H1 (cell line): ENCODE data around the gene PTPRD. TPM values are rescaled to one million over a fixed set of nuclear protein-coding genes. Genes with fewer than 3 reads are reported as not detected.

Experiments
- CTCF ChIA-PET: fragments of 300-600 bp; sonication (Branson Sonifier 250); formaldehyde crosslinking; loops from one replicate; lab custom pipeline; 2021; ENCODE audit not compliant: partially characterized antibody; lab: Charles Lee
- POLR2A ChIA-PET: fragments of 300-600 bp; sonication (Branson Sonifier 250); formaldehyde crosslinking; loops from one replicate; lab custom pipeline; 2021; ENCODE audit warnings: inconsistent platforms; ENCODE audit not compliant: partially characterized antibody; lab: Charles Lee
- DNase-seq, 2 experiments: peaks; one replicate each; pipeline versions ENCODE4 v3.0.0 to v3.0.0-alpha.2; 2010 to 2022; ENCODE audit warnings: low spot score in 2 of 2, low read depth in 1 of 2, mixed read lengths in 1 of 2
- FAIRE-seq: peaks from 2 replicates; lab custom pipeline; 2011; peaks lifted over from hg19 to GRCh38; lab: Jason Lieb, UNC
- H2AFZ ChIP-seq: 2 replicates; pipeline ENCODE4 v1.8.1; 2012; ENCODE audit warnings: low read length, inconsistent platforms
- H2AK5ac ChIP-seq: 2 replicates; pipeline ENCODE4 v1.6.1; 2013; ENCODE audit warnings: low read depth, low read length
- H2BK120ac ChIP-seq: replicated peaks from 2 replicates; pipeline ENCODE3; 2013; ENCODE audit warnings: low read depth, low read length, inconsistent platforms
- H2BK12ac ChIP-seq: 2 replicates; pipeline ENCODE4 v1.6.1; 2013; ENCODE audit warnings: low read depth, low read length
- H2BK15ac ChIP-seq: 2 replicates; pipeline ENCODE4 v1.6.1; 2013; ENCODE audit warnings: low read length
- H2BK20ac ChIP-seq: 2 replicates; pipeline ENCODE4 v1.6.1; 2013; ENCODE audit warnings: low read length
- H2BK5ac ChIP-seq: 2 replicates; pipeline ENCODE4 v1.6.1; 2013; ENCODE audit warnings: low read depth, low read length
- H3K14ac ChIP-seq: 2 replicates; pipeline ENCODE4 v1.6.1; 2013; ENCODE audit warnings: inconsistent platforms; ENCODE audit not compliant: insufficient read length
- H3K18ac ChIP-seq: 2 replicates; pipeline ENCODE4 v1.6.1; 2013; ENCODE audit warnings: low read length; ENCODE audit errors: extremely low read depth
- H3K23ac ChIP-seq: 2 replicates; pipeline ENCODE4 v1.6.1; 2013; ENCODE audit warnings: inconsistent platforms; ENCODE audit not compliant: insufficient read length
- H3K23me2 ChIP-seq: 2 replicates; pipeline ENCODE4 v1.6.1; 2013; ENCODE audit warnings: low read depth, low read length
- H3K27ac ChIP-seq: 2 replicates; pipeline ENCODE4 v1.6.1; 2011; ENCODE audit warnings: low read depth, low read length, inconsistent platforms
- H3K27me3 ChIP-seq, 4 experiments: replicated peaks in 1 of 4; 1 replicate in 1 of 4; 2 replicates in 3 of 4; pipeline versions ENCODE4 v1.6.1 to v1.8.1; 2011 to 2013; ENCODE audit warnings: low read length in 3 of 4, mild to moderate bottlenecking in 3 of 4, inconsistent platforms in 2 of 4, mixed read lengths in 2 of 4, moderate library complexity in 1 of 4; ENCODE audit not compliant: control insufficient read depth in 3 of 4, insufficient read depth in 3 of 4; ENCODE audit errors: extremely low read depth in 1 of 4
- H3K36me3 ChIP-seq, 4 experiments: 2 replicates each; pipeline versions ENCODE4 v1.6.1 to v1.8.1; 2011 to 2013; ENCODE audit warnings: mild to moderate bottlenecking in 4 of 4, low read length in 3 of 4, moderate library complexity in 2 of 4, control low read depth in 1 of 4, inconsistent platforms in 1 of 4; ENCODE audit not compliant: insufficient read depth in 4 of 4, control insufficient read depth in 2 of 4
- H3K4ac ChIP-seq: replicated peaks from 2 replicates; pipeline ENCODE3; 2013; ENCODE audit warnings: low read length, low read depth, mixed read lengths, inconsistent platforms; ENCODE audit not compliant: insufficient read length
- H3K4me1 ChIP-seq, 4 experiments: replicated peaks in 1 of 4; 1 replicate in 1 of 4; 2 replicates in 3 of 4; pipeline versions ENCODE4 v1.6.1 to v1.8.1; 2011 to 2013; ENCODE audit warnings: low read length in 3 of 4, inconsistent platforms in 2 of 4, mixed read lengths in 1 of 4; ENCODE audit not compliant: insufficient read depth in 4 of 4, control insufficient read depth in 3 of 4
- H3K4me2 ChIP-seq, 2 experiments: 2 replicates each; pipeline versions ENCODE4 v1.6.1 to v1.8.1; 2011 to 2013; ENCODE audit warnings: low read depth in 2 of 2, low read length in 2 of 2, control low read depth in 1 of 2, inconsistent platforms in 1 of 2, mild to moderate bottlenecking in 1 of 2; ENCODE audit not compliant: insufficient read depth in 1 of 2
- H3K4me3 ChIP-seq, 4 experiments: fragments of 200-600, 300-600 bp in 1 of 4; sonication (generic), shearing (Covaris generic), sonication (Bioruptor Twin) in 1 of 4; 2 replicates each; pipeline versions ENCODE4 v1.5.1 to v1.8.1; 2011 to 2016; ENCODE audit warnings: low read length in 4 of 4, low read depth in 3 of 4, control low read depth in 2 of 4, inconsistent platforms in 2 of 4, mild to moderate bottlenecking in 2 of 4, mixed read lengths in 1 of 4, moderate library complexity in 1 of 4; ENCODE audit not compliant: insufficient read depth in 2 of 4; ENCODE audit errors: extremely low read depth in 1 of 4
- H3K56ac ChIP-seq: replicated peaks from 2 replicates; pipeline ENCODE3; 2013; ENCODE audit warnings: low read depth, mild to moderate bottlenecking, mixed read lengths, low read length, inconsistent platforms; ENCODE audit not compliant: insufficient read length
- H3K79me1 ChIP-seq: 2 replicates; pipeline ENCODE4 v1.6.1; 2013; ENCODE audit warnings: low read depth, low read length, control low read depth
- H3K79me2 ChIP-seq, 2 experiments: 2 replicates each; pipeline versions ENCODE4 v1.6.1 to v1.8.1; 2012 to 2013; ENCODE audit warnings: low read length in 2 of 2, mild to moderate bottlenecking in 2 of 2, inconsistent platforms in 1 of 2; ENCODE audit not compliant: insufficient read depth in 2 of 2, control insufficient read depth in 1 of 2
- H3K9ac ChIP-seq, 4 experiments: replicated peaks in 1 of 4; 1 replicate in 1 of 4; 2 replicates in 3 of 4; pipeline versions ENCODE4 v1.6.1 to v1.8.1; 2011 to 2013; ENCODE audit warnings: low read depth in 3 of 4, low read length in 3 of 4, control low read depth in 2 of 4, mild to moderate bottlenecking in 2 of 4, moderate library complexity in 2 of 4, inconsistent platforms in 1 of 4; ENCODE audit errors: extremely low read depth in 1 of 4
- H3K9me3 ChIP-seq, 2 experiments: 2 replicates each; pipeline versions ENCODE4 v1.6.1 to v1.8.1; 2012 to 2013; ENCODE audit warnings: mild to moderate bottlenecking in 2 of 2, moderate library complexity in 2 of 2, control low read depth in 1 of 2, inconsistent platforms in 1 of 2, low read depth in 1 of 2, low read length in 1 of 2, mixed read lengths in 1 of 2; ENCODE audit not compliant: insufficient read depth in 2 of 2
- H4K20me1 ChIP-seq, 2 experiments: replicated peaks in 1 of 2; 2 replicates each; pipeline versions ENCODE3 to v1.8.1; 2011 to 2013; ENCODE audit warnings: inconsistent platforms in 2 of 2, low read length in 2 of 2, mild to moderate bottlenecking in 1 of 2; ENCODE audit not compliant: insufficient read depth in 2 of 2, control insufficient read depth in 1 of 2
- H4K5ac ChIP-seq: 2 replicates; pipeline ENCODE4 v1.6.1; 2013; ENCODE audit warnings: low read length, low read depth, mixed read lengths, inconsistent platforms; ENCODE audit not compliant: insufficient read length
- H4K8ac ChIP-seq: 2 replicates; pipeline ENCODE4 v1.8.0; 2013; ENCODE audit warnings: mild to moderate bottlenecking, moderate library complexity, low read length, inconsistent platforms; ENCODE audit not compliant: insufficient read depth; ENCODE audit errors: extremely low read depth
- H4K91ac ChIP-seq: replicated peaks from 2 replicates; pipeline ENCODE3; 2013; ENCODE audit warnings: low read length, mixed read lengths, inconsistent platforms; ENCODE audit not compliant: insufficient read length
- BACH1 ChIP-seq: IDR thresholded peaks from 2 replicates; pipeline ENCODE4 v1.6.1; 2012; ENCODE audit warnings: low read length, improper control_type of control experiment
- KDM1A ChIP-seq: fragments of 200-600, 300-600 bp; sonication (generic); IDR thresholded peaks from 2 replicates; pipeline ENCODE4 v1.7.1; 2016; ENCODE audit warnings: mild to moderate bottlenecking, low read length, borderline replicate concordance
- RAD21 ChIP-seq, 2 experiments: IDR thresholded peaks in 1 of 2; conservative IDR thresholded peaks in 1 of 2; 2 replicates each; pipeline ENCODE4 v1.6.1; 2011; ENCODE audit warnings: low read depth in 2 of 2, low read length in 2 of 2, improper control_type of control experiment in 1 of 2, inconsistent platforms in 1 of 2, mild to moderate bottlenecking in 1 of 2, moderate library complexity in 1 of 2
- WGBS, 2 experiments: shearing (Covaris generic) in 1 of 2; methylation state at CpG; one replicate each; pipeline versions ENCODE4 v1.1.6 to v1.1.7; 2013 to 2015; ENCODE audit warnings: low lambda C conversion rate in 2 of 2, mixed read lengths in 2 of 2, inconsistent platforms in 1 of 2, low coverage in 1 of 2, missing lambda C conversion rate in 1 of 2; ENCODE audit not compliant: insufficient replicate concordance in 2 of 2, insufficient coverage in 1 of 2, insufficient read length in 1 of 2; ENCODE audit errors: extremely low coverage in 1 of 2, missing lambda C conversion rate in 1 of 2; 5-methylcytosine and 5-hydroxymethylcytosine counted together
- polyA plus RNA-seq, 7 experiments: library from polyadenylated mRNA; depleted of rRNA in 3 of 7; stranded (reverse) in 5 of 7; unstranded in 2 of 7; fragments of >200 nt in 5 of 7; fragments of 200-250 nt in 2 of 7; gene quantifications; 1 replicate in 5 of 7; 2 replicates in 1 of 7; 4 replicates in 1 of 7; pipeline versions ENCODE4 v1.2.1 to v1.2.3, GENCODE V29; 2011 to 2013; ENCODE audit warnings: missing spikeins in 2 of 7, mixed read lengths in 2 of 7
- total RNA-seq: library from RNA; stranded (reverse); fragmentation: NEBNext Ultra II Directional; extraction: Animal tissue kit (Norgen Biotek cat#: 25700); gene quantifications from 2 replicates; pipeline ENCODE4 v1.2.1, GENCODE V29; 2021

PTPRD gene
- total and polyA plus RNA-seq, 2 of the 8 experiments (the other 6 are each of a cell fraction or from before 2014, with no cell fraction given): 17.2 to 77.0 TPM

DNA sequence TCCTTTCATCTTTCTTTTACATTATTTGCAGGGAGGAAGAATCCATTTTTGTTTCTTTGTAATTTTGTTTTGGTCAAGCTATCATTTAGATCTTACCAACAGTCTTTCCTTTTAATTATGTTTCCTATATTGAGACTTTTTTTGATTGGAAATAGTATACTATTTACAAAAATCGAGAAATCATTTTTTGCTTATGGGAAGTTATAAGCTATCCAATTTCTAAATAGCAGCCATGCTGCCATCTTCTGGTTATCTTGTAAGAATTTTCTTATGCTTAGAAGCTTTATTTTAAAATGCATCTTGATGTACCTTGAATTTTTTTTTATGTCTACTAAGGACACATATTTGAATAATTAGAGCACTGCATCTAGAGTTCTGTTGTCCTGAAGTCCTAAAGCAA, 821.2 kb downstream of the PTPRD start:
- no peaks in the 10 kb centered on the region for H4K20me1 ChIP-seq
- no peak overlapping the region for H3K23ac ChIP-seq
- no peak overlapping the region for H2BK15ac ChIP-seq
- no peak overlapping the region for H3K14ac ChIP-seq
- H3K56ac ChIP-seq: no peak overlapping the region
- H2BK12ac ChIP-seq: no peak overlapping the region
- 83% methylated on average over 1 of the region's 1 CpG; no CpG with 5 or more reads in 1 of the 2 experiments for WGBS, 2 experiments
- no peak for DNase-seq
- H3K23me2 ChIP-seq: no peaks in the 10 kb centered on the region
- TF ChIP-seq KDM1A (no peak), RAD21 (IDR thresholded peaks at IDR 0.05 in 1 of 2, conservative IDR thresholded peaks at IDR 0.05 in 1 of 2; ENCODE audit: low read depth in 2 of 2, low read length in 2 of 2) (peak in 1 of 2 experiments; percentile 28; a peak in 2 of 4 replicates), BACH1 (no peak)
- H3K4me3 ChIP-seq: no peak overlapping the region
- H3K27ac ChIP-seq: no peak overlapping the region
- ChIA-PET POLR2A (no interaction called here), CTCF (interaction anchor here (0.6 to 7.6 kb wide), 25 partner anchors 15 to 775 kb away, joined by 3 to 68 read pairs (median 4); no protein-coding TSS in a partner anchor)
- no peak overlapping the region for H2AK5ac ChIP-seq
- no peak for FAIRE-seq
- H2BK20ac ChIP-seq: no peak overlapping the region
- no peaks in the 10 kb centered on the region for H3K36me3 ChIP-seq
- no peaks in the 10 kb centered on the region for H3K4me1 ChIP-seq
- H2BK120ac ChIP-seq: no peak overlapping the region
- no peak overlapping the region for H3K4ac ChIP-seq
- no peaks in the 10 kb centered on the region for H3K79me1 ChIP-seq
- no peaks in the 10 kb centered on the region for H3K9me3 ChIP-seq
- no peak overlapping the region for H4K5ac ChIP-seq
- no peak overlapping the region for H3K18ac ChIP-seq
- H2BK5ac ChIP-seq: no peak overlapping the region
- no peak overlapping the region for H4K91ac ChIP-seq
- no peak overlapping the region for H3K4me2 ChIP-seq
- H4K8ac ChIP-seq: no peak overlapping the region
- no peak overlapping the region for H2AFZ ChIP-seq
- H3K79me2 ChIP-seq: no peaks in the 10 kb centered on the region
- H3K9ac ChIP-seq: no peak overlapping the region
- no peaks in the 10 kb centered on the region for H3K27me3 ChIP-seq
